ENCODE data around the gene HMGCLL1. TPM values are rescaled to one million over a fixed set of nuclear protein-coding genes. Genes with fewer than 3 reads are reported as not detected.

Gene HMGCLL1
- total RNA-seq, 1 experiment from 2014 or later, result not detected

- no peak for DNase-seq (ENCODE audit: low read depth in 1 of 2, low spot score in 2 of 2)
- Histone ChIP-seq H3K4me3 (no peak overlapping the region), H3K9me3 (replicated peaks) (no peaks in the 10 kb centered on the region), H3K36me3 (no peaks in the 10 kb centered on the region), H3K27me3 (replicated peaks) (no peaks in the 10 kb centered on the region), H3K27ac (no peak overlapping the region), H3K4me1 (replicated peaks) (no peaks in the 10 kb centered on the region)
These were observed 190.8 kb downstream of the HMGCLL1 start for GRCh38 chr6:55388211-55388610.
